NT2/D1 (cell line): ENCODE data around the gene GJB6.

Experiments
- DNase-seq: peaks from one replicate; pipeline ENCODE4 v3.0.0-alpha.2; 2011; ENCODE audit warnings: low read depth, low spot score
- H3K27me3 ChIP-seq: 2 replicates; pipeline ENCODE4 v1.6.0; 2011; ENCODE audit warnings: mild to moderate bottlenecking; ENCODE audit not compliant: insufficient read length, insufficient read depth
- H3K36me3 ChIP-seq: 2 replicates; pipeline ENCODE4 v1.6.1; 2011; ENCODE audit warnings: mild to moderate bottlenecking, low read length, mixed read lengths; ENCODE audit not compliant: insufficient read depth, insufficient read length
- H3K4me1 ChIP-seq: 2 replicates; pipeline ENCODE4 v1.5.1; 2011; ENCODE audit not compliant: insufficient read depth, insufficient read length
- H3K4me3 ChIP-seq: 2 replicates; pipeline ENCODE4 v1.5.1; 2011; ENCODE audit warnings: low read depth; ENCODE audit not compliant: insufficient read length
- H3K9ac ChIP-seq: 2 replicates; pipeline ENCODE4 v1.6.0; 2011; ENCODE audit warnings: low read depth; ENCODE audit not compliant: insufficient read length
- H3K9me3 ChIP-seq: 2 replicates; pipeline ENCODE4 v1.5.1; 2011; ENCODE audit warnings: mild to moderate bottlenecking, low read length; ENCODE audit not compliant: insufficient read depth
- SUZ12 ChIP-seq: IDR thresholded peaks from 2 replicates; pipeline ENCODE4 v1.6.1; 2011; ENCODE audit not compliant: insufficient read length, insufficient read depth; ENCODE audit errors: extremely low read depth
- YY1 ChIP-seq: IDR thresholded peaks from 2 replicates; pipeline ENCODE4 v1.6.1; 2011; ENCODE audit not compliant: insufficient read length, insufficient read depth
- ZNF274 ChIP-seq: IDR thresholded peaks from 2 replicates; pipeline ENCODE4 v1.6.1; 2011; ENCODE audit warnings: mild to moderate bottlenecking, low read depth, low read length

Gene GJB6

GRCh38 chr13:20247403-20247802 lies 15.3 kb upstream of the GJB6 start:
- no peaks in the 10 kb centered on the region for H3K9me3 ChIP-seq
- H3K27me3 ChIP-seq, result no peaks in the 10 kb centered on the region
- no peaks in the 10 kb centered on the region for H3K4me1 ChIP-seq
- no peak for DNase-seq
- no peak overlapping the region for H3K9ac ChIP-seq
- TF ChIP-seq YY1, result no peak
- no peak for TF ChIP-seq ZNF274
- no peak for TF ChIP-seq SUZ12
- H3K36me3 ChIP-seq, result no peaks in the 10 kb centered on the region
- H3K4me3 ChIP-seq, result no peak overlapping the region

- no peaks in the 10 kb centered on the region for H3K27me3 ChIP-seq
- TF ChIP-seq YY1 (no peak), SUZ12 (no peak), ZNF274 (no peak)
- no peak overlapping the region for H3K4me3 ChIP-seq
- H3K9ac ChIP-seq, result no peak overlapping the region
- no peaks in the 10 kb centered on the region for H3K9me3 ChIP-seq
- DNase-seq, result no peak
- no peaks in the 10 kb centered on the region for H3K4me1 ChIP-seq
- H3K36me3 ChIP-seq, result no peaks in the 10 kb centered on the region
Measured at GRCh38 chr13:20241593-20241992, 9.5 kb upstream of the GJB6 start.

GRCh38 chr13:20239748-20240147 lies 7.6 kb upstream of the GJB6 start:
- DNase-seq, result no peak
- H3K9me3 ChIP-seq, result no peaks in the 10 kb centered on the region
- no peak overlapping the region for H3K4me3 ChIP-seq
- H3K4me1 ChIP-seq, result no peaks in the 10 kb centered on the region
- H3K9ac ChIP-seq, result no peak overlapping the region
- no peak for TF ChIP-seq SUZ12
- TF ChIP-seq YY1, result no peak
- TF ChIP-seq ZNF274, result no peak
- no peaks in the 10 kb centered on the region for H3K36me3 ChIP-seq
- no peaks in the 10 kb centered on the region for H3K27me3 ChIP-seq

GRCh38 chr13:20232556-20233277 lies 598 bp upstream of the GJB6 start:
- Histone ChIP-seq H3K9ac (no peak overlapping the region), H3K27me3 (peaks cover 52% of the 10 kb centered on the region), H3K4me3 (peak overlapping the region; percentile 42), H3K36me3 (no peaks in the 10 kb centered on the region), H3K4me1 (no peaks in the 10 kb centered on the region), H3K9me3 (no peaks in the 10 kb centered on the region)
- TF ChIP-seq ZNF274, result no peak
- no peak for TF ChIP-seq YY1
- no peak for TF ChIP-seq SUZ12
- no peak for DNase-seq

GRCh38 chr13:20230913-20231838 lies 943 bp downstream of the GJB6 start:
- peak overlapping the region; percentile 57 for H3K9ac ChIP-seq
- H3K4me3 ChIP-seq, result peak overlapping the region; percentile 42

GRCh38 chr13:20227730-20228129 lies 4.4 kb downstream of the GJB6 start:
- TF ChIP-seq SUZ12, result no peak
- TF ChIP-seq ZNF274, result no peak
- TF ChIP-seq YY1, result no peak
- Histone ChIP-seq H3K4me1 (no peaks in the 10 kb centered on the region), H3K9me3 (no peaks in the 10 kb centered on the region), H3K36me3 (no peaks in the 10 kb centered on the region), H3K4me3 (no peak overlapping the region), H3K9ac (no peak overlapping the region), H3K27me3 (peaks cover 36% of the 10 kb centered on the region)
- no peak for DNase-seq

More at GRCh38 chr13:20230913-20231838, 943 bp downstream of the GJB6 start:
- no peaks in the 10 kb centered on the region for H3K36me3 ChIP-seq
- H3K27me3 ChIP-seq, result peaks cover 52% of the 10 kb centered on the region
- TF ChIP-seq SUZ12 (peak; percentile 39), YY1 (no peak)
- no peaks in the 10 kb centered on the region for H3K4me1 ChIP-seq
- H3K9me3 ChIP-seq, result no peaks in the 10 kb centered on the region
- no peak for DNase-seq

GRCh38 chr13:20227288-20227687 lies 4.8 kb downstream of the GJB6 start:
- H3K9me3 ChIP-seq, result no peaks in the 10 kb centered on the region
- TF ChIP-seq ZNF274, result no peak
- no peak for TF ChIP-seq SUZ12
- TF ChIP-seq YY1, result no peak
- H3K27me3 ChIP-seq, result peaks cover 31% of the 10 kb centered on the region
- H3K36me3 ChIP-seq, result no peaks in the 10 kb centered on the region
- no peak for DNase-seq
- no peak overlapping the region for H3K9ac ChIP-seq
- H3K4me3 ChIP-seq, result no peak overlapping the region
- no peaks in the 10 kb centered on the region for H3K4me1 ChIP-seq
